Cardiac muscle cell (in vitro differentiated cells and primary cell): ENCODE results near the gene ZBTB8OS. TPM values are rescaled to one million over a fixed set of nuclear protein-coding genes. Genes with fewer than 3 reads are reported as not detected.
"Not testable (repeated sequence)": the region's sequence is repeated elsewhere in the genome, so short reads cannot be mapped to it uniquely, and the experiment has no call there.

Experiments used
- DNase-seq, 2 donors: peaks; one replicate each; pipeline versions ENCODE4 v3.0.0 to v3.0.0-alpha.2; 2010 to 2017; ENCODE audit warnings: low read depth in 1 of 2, low spot score in 1 of 2
- H3K27ac ChIP-seq: fragments of 200-600 bp; sonication (generic); 2 replicates; pipeline ENCODE4 v1.5.1; 2016
- H3K27me3 ChIP-seq: fragments of 200-600 bp; sonication (generic); 2 replicates; pipeline ENCODE4 v1.6.0; 2016; ENCODE audit warnings: control low read depth
- H3K36me3 ChIP-seq: fragments of 200-600 bp; sonication (generic); 2 replicates; pipeline ENCODE4 v1.5.1; 2016; ENCODE audit warnings: control low read depth
- H3K4me1 ChIP-seq: fragments of 200-600 bp; sonication (generic); 2 replicates; pipeline ENCODE4 v1.8.1; 2017; ENCODE audit warnings: low read depth, mild to moderate bottlenecking, mixed run types
- H3K4me3 ChIP-seq: fragments of 200-600 bp; sonication (generic); 2 replicates; pipeline ENCODE4 v1.5.1; 2016; ENCODE audit warnings: mild to moderate bottlenecking
- H3K9me3 ChIP-seq: fragments of 200-600 bp; sonication (generic); 2 replicates; pipeline ENCODE4 v1.5.1; 2017; ENCODE audit warnings: low read depth, mild to moderate bottlenecking, control low read depth
- polyA plus RNA-seq: library from polyadenylated mRNA; unstranded; fragments of >200 nt; fragmentation: Nextera tagmentation; extraction: Ambion mirVana; gene quantifications from 2 replicates; pipeline ENCODE4 v1.2.1, GENCODE V29; 2016
- total RNA-seq: library from RNA; depleted of rRNA; stranded (reverse); fragments of >200 nt; gene quantifications from 2 replicates; pipeline ENCODE4 v1.2.3, GENCODE V29; 2016
- TF ChIP-seq, protein P1 (sequence below): IDR thresholded peaks from 2 replicates; pipeline ENCODE4 v1.5.1; 2012; ENCODE audit warnings: low read depth, mild to moderate bottlenecking, low read length

Gene ZBTB8OS
- total and polyA plus RNA-seq, 2 experiments from 2014 or later: 37.1 to 66.8 TPM

DNA sequence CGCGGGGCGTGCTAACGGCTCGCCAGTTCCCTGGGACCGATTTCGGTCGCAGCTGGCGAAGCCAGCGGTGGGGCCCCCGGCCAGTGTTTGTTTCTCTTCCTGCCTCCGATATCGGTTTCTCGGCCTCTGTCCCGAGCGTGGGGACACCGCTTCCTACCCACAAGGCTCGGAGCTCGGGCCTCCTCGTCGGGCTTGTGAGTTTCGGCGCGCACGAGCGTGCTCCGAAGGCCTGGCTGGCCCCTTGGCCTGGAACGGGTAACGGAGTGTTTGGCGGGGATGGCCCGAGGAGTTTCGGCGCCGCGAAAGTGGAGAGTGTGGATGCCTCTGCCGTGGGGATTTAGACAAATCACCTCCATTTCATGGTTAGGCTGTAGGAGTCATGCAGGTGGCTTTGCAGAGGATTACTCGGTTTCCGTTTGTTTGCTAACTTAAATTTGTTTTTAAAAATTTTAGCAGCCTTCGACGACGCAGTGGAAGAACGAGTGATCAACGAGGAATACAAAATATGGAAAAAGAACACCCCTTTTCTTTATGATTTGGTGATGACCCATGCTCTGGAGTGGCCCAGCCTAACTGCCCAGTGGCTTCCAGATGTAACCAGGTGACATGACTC lies 1.2 kb upstream of the ZBTB8OS start:
- Histone ChIP-seq H3K27me3 (no peaks in the 10 kb centered on the region), H3K27ac (peak overlapping the region; percentile 99), H3K4me3 (peak overlapping the region; percentile 74), H3K4me1 (no peaks in the 10 kb centered on the region), H3K36me3 (peaks cover 33% of the 10 kb centered on the region), H3K9me3 (no peaks in the 10 kb centered on the region)
- DNase-seq: no peak
- TF ChIP-seq, protein P1, sequence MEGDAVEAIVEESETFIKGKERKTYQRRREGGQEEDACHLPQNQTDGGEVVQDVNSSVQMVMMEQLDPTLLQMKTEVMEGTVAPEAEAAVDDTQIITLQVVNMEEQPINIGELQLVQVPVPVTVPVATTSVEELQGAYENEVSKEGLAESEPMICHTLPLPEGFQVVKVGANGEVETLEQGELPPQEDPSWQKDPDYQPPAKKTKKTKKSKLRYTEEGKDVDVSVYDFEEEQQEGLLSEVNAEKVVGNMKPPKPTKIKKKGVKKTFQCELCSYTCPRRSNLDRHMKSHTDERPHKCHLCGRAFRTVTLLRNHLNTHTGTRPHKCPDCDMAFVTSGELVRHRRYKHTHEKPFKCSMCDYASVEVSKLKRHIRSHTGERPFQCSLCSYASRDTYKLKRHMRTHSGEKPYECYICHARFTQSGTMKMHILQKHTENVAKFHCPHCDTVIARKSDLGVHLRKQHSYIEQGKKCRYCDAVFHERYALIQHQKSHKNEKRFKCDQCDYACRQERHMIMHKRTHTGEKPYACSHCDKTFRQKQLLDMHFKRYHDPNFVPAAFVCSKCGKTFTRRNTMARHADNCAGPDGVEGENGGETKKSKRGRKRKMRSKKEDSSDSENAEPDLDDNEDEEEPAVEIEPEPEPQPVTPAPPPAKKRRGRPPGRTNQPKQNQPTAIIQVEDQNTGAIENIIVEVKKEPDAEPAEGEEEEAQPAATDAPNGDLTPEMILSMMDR: no peak

DNA sequence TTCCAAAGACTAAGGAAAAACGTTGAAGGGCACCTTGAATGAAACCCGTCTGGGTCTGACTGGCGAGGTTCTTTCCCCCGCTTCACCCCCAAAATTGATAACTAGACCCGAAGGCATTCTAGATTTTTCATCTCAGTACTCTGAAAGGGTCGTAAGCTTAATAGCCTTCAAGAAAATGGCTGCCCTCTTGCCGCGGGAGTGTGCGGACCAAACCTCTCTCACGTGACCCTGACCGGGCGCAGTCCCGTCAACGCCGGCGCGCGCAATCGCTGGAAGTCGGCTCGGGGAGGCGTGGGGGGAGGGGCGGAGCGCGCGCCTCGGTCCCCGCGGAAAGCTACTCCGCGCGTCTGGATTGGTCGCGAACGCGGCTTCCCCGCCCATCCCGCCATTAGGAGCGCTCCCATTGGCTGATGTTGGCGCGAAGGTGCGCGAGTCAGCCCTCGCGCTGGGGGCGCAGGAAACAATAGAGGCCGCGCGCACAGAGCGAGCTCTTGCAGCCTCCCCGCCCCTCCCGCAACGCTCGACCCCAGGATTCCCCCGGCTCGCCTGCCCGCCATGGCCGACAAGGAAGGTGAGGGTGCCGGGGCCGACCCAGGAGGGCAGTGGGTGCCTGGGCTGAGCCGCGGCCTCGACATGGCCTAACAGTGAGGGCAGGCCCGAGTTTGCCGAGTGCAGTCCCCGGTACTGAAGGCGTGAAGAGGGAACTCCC lies 556 bp upstream of the ZBTB8OS start, which contains the start of gene RBBP4:
Gene RBBP4 (plus strand): TSS at position 457 of the 709 bp plus-strand sequence. CDS start 99 bp downstream, at position 556.
- Histone ChIP-seq H3K27ac (peak within 1 kb of the TSS; percentile 99), H3K27me3 (no peaks in the 10 kb centered on the region), H3K36me3 (peaks cover 28% of the 10 kb centered on the region)

DNA sequence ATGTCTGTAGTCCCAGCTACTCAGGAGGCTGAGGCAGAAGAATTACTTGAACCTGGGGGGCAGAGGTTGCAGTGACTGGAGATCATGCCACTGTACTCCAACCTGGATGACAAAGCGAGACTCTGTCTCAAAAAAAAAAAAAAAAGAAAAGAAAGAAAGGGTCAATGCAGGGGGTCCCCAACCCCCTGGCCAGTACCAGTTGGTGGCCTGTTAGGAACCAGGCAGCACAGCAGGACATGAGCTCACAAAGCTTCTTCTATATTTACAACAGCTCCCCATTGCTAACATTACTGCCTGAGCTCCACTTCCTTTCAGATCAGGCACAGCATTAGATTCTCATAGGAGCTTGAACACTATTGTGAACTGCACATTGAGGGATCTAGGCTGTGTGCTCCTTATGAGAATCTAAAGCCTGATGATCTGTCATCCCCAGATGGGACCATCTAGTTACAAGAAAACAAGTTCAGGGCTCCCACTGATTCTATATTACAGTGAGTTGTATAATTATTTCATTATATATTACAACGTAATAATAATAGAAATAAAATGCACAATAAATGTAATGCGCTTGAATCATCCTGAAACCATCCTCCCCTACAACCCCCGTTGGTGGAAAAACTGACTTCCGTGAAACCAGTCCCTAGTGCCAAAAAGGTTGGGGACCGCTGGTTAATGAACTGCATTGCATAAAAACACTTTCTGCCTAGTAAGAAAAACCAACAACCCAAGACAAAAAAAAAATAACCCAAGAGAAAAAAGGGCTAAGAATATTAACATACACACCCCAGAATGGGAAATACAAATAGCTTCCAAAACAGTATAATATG lies 2.8 kb downstream of the ZBTB8OS start:
- DNase-seq: no peak
- Histone ChIP-seq H3K4me3 (no peak overlapping the region), H3K27ac (no peak overlapping the region), H3K36me3 (peaks cover 1% of the 10 kb centered on the region), H3K9me3 (no peaks in the 10 kb centered on the region), H3K27me3 (no peaks in the 10 kb centered on the region), H3K4me1 (no peaks in the 10 kb centered on the region)
- TF ChIP-seq, protein P1: no peak

More for the DNA sequence above, 556 bp upstream of the ZBTB8OS start, which contains the start of gene RBBP4:
- Histone ChIP-seq H3K9me3 (no peaks in the 10 kb centered on the region), H3K4me3 (peak within 1 kb of the TSS; percentile 85), H3K4me1 (no peaks in the 10 kb centered on the region)
- peak; percentile 97 to 99 for DNase-seq
- TF ChIP-seq, protein P1: no peak

DNA sequence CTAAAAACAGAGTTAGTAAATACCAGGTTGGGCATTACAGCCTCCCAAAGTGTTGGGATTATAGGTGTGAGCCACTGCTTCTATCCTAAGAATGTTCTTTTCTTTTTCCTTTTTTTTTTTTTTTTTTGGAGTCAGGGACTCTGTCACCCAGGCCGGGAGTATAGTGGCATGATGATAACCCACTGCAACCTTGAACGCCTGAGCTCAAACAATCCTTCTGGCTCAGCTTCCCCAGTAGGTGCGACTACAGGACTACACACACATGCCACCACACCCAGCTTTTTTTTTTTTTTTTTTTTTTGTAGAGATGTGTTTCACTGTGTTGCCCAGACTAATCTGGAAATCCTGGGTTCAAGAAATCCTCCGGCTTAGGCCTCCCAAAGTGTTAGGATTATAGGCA lies 5.9 kb downstream of the ZBTB8OS start:
- no peak for DNase-seq

DNA sequence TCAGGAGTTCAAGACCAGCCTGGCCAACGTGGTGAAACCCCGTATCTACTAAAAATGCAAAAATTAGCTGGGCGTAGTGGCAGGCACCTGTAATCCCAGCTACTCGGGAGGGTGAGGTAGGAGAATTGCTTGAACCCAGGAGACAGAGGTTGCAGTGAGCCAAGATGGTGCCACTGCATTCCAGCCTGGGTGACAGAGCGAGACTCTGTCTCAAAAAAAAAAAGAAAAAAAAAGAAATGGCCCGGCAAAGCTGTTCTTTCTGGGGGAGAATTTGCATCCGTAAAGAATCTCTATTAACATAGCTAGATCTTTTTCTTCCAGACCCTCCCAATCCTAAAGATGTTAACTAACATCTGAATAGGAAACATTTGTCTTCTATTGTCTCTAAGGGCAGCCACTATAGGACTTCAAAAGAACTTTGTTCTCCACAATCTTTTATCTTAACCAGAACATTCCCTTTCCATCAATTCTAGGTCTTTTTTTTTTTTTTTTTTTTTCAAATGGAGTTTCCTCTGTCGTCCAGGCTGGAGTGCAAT lies 8.0 kb downstream of the ZBTB8OS start:
- H3K27ac ChIP-seq, H3K9me3 ChIP-seq, H3K36me3 ChIP-seq, H3K27me3 ChIP-seq, H3K4me3 ChIP-seq, DNase-seq, H3K4me1 ChIP-seq: not testable (repeated sequence)

More for the DNA sequence above, 5.9 kb downstream of the ZBTB8OS start:
- Histone ChIP-seq H3K4me3 (no peak overlapping the region), H3K27me3 (no peaks in the 10 kb centered on the region), H3K4me1 (no peaks in the 10 kb centered on the region), H3K9me3 (no peaks in the 10 kb centered on the region), H3K36me3 (no peaks in the 10 kb centered on the region), H3K27ac (no peak overlapping the region)
- TF ChIP-seq, protein P1: no peak
